Lower leg skin (tissue), 3 donors: ENCODE data around the gene PAX7.
"Not testable (repeated sequence)": the region's sequence is repeated elsewhere in the genome, so short reads cannot be mapped to it uniquely, and the experiment has no call there.

Experiments used
- POLR2A ChIP-seq, 2 donors: fragments of 450-650 bp; IDR thresholded peaks; one replicate each; pipeline ENCODE4 v1.6.1; 2016 to 2017; ENCODE audit warnings: antibody characterized with exemption in 2 of 2, mild to moderate bottlenecking in 1 of 2, moderate library complexity in 1 of 2
- TF ChIP-seq, protein P1 (sequence below), 3 donors: fragments of 450-650 bp; IDR thresholded peaks; one replicate each; pipeline ENCODE4 v1.5.1; 2016; ENCODE audit warnings: antibody characterized with exemption in 3 of 3, mild to moderate bottlenecking in 3 of 3, moderate library complexity in 2 of 3

DNA sequence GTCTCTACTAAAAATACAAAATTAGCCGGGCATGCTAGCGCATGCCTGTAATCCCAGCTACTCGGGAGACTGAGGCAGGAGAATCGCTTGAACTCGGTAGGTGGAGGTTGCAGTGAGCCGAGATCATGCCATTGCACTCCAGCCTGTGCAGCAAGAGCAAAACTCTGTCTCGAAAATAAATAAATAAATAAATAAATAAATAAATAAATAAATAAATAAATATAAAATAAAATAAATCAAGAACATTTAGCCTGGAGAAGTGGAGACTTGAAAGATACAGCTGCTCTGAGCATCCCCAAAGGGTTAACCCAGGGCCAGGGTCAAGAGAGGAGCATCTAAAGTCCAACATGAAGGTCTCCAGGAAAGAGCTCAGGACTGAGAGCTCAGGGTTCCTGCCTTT, 63.6 kb downstream of the PAX7 start:
- TF ChIP-seq, protein P1, sequence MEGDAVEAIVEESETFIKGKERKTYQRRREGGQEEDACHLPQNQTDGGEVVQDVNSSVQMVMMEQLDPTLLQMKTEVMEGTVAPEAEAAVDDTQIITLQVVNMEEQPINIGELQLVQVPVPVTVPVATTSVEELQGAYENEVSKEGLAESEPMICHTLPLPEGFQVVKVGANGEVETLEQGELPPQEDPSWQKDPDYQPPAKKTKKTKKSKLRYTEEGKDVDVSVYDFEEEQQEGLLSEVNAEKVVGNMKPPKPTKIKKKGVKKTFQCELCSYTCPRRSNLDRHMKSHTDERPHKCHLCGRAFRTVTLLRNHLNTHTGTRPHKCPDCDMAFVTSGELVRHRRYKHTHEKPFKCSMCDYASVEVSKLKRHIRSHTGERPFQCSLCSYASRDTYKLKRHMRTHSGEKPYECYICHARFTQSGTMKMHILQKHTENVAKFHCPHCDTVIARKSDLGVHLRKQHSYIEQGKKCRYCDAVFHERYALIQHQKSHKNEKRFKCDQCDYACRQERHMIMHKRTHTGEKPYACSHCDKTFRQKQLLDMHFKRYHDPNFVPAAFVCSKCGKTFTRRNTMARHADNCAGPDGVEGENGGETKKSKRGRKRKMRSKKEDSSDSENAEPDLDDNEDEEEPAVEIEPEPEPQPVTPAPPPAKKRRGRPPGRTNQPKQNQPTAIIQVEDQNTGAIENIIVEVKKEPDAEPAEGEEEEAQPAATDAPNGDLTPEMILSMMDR (IDR thresholded peaks at IDR 0.05): not testable (repeated sequence)
- TF ChIP-seq POLR2A (IDR thresholded peaks at IDR 0.05): not testable (repeated sequence)
